Colonic mucosa (tissue), 4 donors: ENCODE data around the gene PIGT. TPM values are rescaled to one million over a fixed set of nuclear protein-coding genes. Genes with fewer than 3 reads are reported as not detected.
A peak's percentile ranks its signal among the peaks of the same experiment; 100 is the strongest.

Experiments used
- DNase-seq: peaks from one replicate; pipeline ENCODE4 v3.0.0-alpha.2; 2020
- H3K27ac ChIP-seq: fragments of 200-600 bp; one replicate; pipeline ENCODE4 v1.8.0; 2021
- H3K27me3 ChIP-seq: fragments of 200-600 bp; one replicate; pipeline ENCODE4 v1.8.0; 2021
- H3K36me3 ChIP-seq: fragments of 200-600 bp; one replicate; pipeline ENCODE4 v1.8.0; 2021
- H3K4me1 ChIP-seq: fragments of 200-600 bp; one replicate; pipeline ENCODE4 v1.8.0; 2021; ENCODE audit warnings: mild to moderate bottlenecking
- H3K4me3 ChIP-seq: fragments of 200-600 bp; one replicate; pipeline ENCODE4 v1.8.0; 2021
- H3K9ac ChIP-seq, 2 donors: one replicate each; pipeline ENCODE4 v1.7.0; 2013; ENCODE audit warnings: control low read depth in 2 of 2, low read depth in 2 of 2, low read length in 2 of 2
- H3K9me3 ChIP-seq: fragments of 200-600 bp; one replicate; pipeline ENCODE4 v1.8.0; 2021
- intact Hi-C: fragments of 100-400 bp; cut with DNase I; formaldehyde crosslinking; loops from one replicate; pipeline ENCODE4 v1.14.1; 2022
- total RNA-seq, 2 donors: library from RNA; stranded (reverse); fragmentation: NEBNext Ultra II Directional in 1 of 2; extraction: Animal tissue kit (Norgen Biotek cat#: 25700) in 1 of 2; gene quantifications; one replicate each; pipeline ENCODE4 v1.2.1, GENCODE V29; 2021
- TF ChIP-seq, protein P1 (sequence below): fragments of 200-600 bp; IDR thresholded peaks from one replicate; pipeline ENCODE4 v1.8.0; 2022; ENCODE audit warnings: antibody characterized with exemption, mild to moderate bottlenecking
- donor health status: healthy.
- donor health status: DM: no; HTN: no; CAD: no.
- donor health status: DM: no; HTN: no; CAD: no.

Gene PIGT
- total RNA-seq, 2 donors from 2014 or later: 129 to 140 TPM

DNA sequence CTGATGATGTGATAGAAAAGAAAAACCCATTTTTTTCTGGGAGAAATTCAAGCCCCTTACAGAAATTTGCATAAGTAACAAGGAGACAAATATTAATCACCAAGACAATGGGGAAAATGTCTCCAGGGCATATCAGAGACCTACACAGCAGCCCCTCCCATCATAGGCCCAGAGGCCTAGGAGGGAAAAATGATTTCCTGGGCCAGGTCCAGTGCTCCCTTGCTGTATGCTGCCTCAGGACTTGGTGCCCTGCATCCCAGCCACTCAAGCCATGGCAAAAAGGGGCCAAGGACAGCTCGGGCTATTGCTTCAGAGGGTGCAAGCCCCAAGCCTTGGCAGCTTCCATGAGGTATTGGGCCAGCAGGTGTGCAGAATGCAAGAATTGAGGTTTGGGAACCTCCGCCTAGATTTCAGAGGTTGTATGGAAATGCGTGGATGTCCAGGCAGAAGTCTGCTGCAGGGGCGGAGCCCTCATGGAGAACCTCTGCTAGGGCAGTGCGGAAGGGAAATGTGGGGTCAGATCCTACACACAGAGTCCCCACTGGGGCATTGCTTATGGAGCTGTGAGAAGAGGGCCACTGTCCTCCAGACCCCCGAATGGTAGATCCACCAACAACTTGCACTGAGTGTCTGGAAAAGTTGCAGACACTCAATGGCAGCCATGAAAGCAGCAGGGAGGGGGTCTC lies 15.5 kb upstream of the PIGT start:
- TF ChIP-seq, protein P1, sequence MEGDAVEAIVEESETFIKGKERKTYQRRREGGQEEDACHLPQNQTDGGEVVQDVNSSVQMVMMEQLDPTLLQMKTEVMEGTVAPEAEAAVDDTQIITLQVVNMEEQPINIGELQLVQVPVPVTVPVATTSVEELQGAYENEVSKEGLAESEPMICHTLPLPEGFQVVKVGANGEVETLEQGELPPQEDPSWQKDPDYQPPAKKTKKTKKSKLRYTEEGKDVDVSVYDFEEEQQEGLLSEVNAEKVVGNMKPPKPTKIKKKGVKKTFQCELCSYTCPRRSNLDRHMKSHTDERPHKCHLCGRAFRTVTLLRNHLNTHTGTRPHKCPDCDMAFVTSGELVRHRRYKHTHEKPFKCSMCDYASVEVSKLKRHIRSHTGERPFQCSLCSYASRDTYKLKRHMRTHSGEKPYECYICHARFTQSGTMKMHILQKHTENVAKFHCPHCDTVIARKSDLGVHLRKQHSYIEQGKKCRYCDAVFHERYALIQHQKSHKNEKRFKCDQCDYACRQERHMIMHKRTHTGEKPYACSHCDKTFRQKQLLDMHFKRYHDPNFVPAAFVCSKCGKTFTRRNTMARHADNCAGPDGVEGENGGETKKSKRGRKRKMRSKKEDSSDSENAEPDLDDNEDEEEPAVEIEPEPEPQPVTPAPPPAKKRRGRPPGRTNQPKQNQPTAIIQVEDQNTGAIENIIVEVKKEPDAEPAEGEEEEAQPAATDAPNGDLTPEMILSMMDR: no peak
- no peak for DNase-seq

DNA sequence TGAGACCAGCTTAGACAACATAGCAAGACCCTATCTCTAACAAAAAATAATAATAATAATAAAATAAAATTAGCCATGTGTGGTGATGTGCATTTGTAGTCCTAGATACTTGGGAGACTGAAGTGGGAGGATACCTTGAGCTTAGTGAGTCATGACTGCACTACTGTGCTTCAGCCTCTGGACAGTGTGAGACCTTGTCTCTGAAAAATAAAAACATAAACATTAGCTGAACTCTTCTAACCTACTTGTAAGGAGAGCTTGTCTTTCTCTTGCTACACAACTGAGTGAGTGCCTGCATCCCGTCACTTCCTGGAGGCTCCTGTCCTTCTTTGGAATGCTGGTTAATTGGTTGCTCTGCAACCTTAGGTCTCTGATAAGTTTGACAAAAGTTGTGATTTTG lies 13.0 kb upstream of the PIGT start:
- Histone ChIP-seq H3K36me3 (no peaks in the 10 kb centered on the region), H3K4me3 (no peak overlapping the region), H3K4me1 (no peaks in the 10 kb centered on the region), H3K9ac (no peak overlapping the region), H3K27ac (no peak overlapping the region), H3K9me3 (no peaks in the 10 kb centered on the region), H3K27me3 (no peaks in the 10 kb centered on the region)
- intact Hi-C loops: no loop called here
- no peak for DNase-seq
- TF ChIP-seq, protein P1: no peak

More for the DNA sequence above, 15.5 kb upstream of the PIGT start:
- intact Hi-C loops: no loop called here
- Histone ChIP-seq H3K36me3 (no peaks in the 10 kb centered on the region), H3K27ac (no peak overlapping the region), H3K4me3 (no peak overlapping the region), H3K4me1 (no peaks in the 10 kb centered on the region), H3K27me3 (no peaks in the 10 kb centered on the region), H3K9ac (no peak overlapping the region), H3K9me3 (no peaks in the 10 kb centered on the region)

DNA sequence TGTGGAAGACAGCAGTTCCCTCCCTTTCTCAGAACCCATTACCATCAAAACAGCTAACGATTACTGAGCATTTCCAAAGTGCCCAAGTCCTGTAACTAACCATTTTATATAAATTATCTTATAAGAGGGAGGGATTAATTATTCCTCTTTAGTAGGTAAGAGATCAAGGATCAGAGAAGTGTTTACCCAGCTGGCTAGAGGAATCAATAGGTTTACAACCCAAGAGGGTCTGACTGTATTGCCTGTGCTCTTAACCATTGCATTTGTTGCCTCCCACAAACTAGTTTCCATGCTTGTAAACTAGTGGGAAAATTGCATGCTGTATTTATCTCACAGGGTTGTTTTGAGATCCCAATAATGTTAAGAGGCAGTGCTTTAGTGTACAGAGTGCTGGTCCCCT lies 11.5 kb upstream of the PIGT start:
- TF ChIP-seq, protein P1: no peak
- no peak for DNase-seq
- intact Hi-C loops: no loop called here

DNA sequence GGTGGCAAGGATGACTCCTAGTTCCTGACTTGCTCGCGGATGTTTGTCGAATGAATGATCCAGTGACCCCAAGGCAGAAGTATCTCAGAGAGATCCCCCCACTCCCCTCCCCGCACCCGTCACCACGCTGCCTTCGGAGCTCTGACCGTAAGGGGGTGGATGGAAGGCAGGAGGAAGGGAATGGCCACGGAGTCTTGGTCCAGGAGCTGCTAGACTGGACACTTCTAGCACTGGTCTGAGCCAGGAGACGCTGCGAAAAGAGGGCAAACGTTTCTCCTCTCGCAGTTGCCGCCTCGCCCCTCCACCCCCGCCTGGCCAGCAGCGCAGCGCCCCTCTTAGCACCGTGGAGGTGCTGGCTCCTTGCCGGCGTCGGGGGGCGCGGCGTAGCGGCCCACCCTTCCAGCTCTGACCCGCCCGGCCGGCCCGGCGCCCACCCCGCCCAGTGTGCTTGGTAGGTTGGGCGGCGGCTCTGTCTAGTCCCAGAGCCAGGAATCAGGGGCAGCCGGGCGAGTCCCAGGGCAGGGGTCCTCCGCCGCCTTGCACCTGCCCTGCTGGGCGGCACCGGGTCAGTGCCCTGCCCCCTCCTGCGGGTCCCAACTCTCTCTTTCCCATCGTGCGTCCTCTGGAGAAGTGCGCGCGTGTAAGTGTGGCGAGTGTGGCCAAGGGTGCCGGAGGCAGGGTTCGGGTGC lies 10.2 kb upstream of the PIGT start:
- DNase-seq: peak; percentile 61
- Histone ChIP-seq H3K9me3 (no peaks in the 10 kb centered on the region), H3K4me3 (peak overlapping the region; percentile 66), H3K36me3 (no peaks in the 10 kb centered on the region), H3K4me1 (peaks cover 15% of the 10 kb centered on the region), H3K27me3 (no peaks in the 10 kb centered on the region), H3K9ac (peak overlapping the region; percentile 93 to 98), H3K27ac (peak overlapping the region; percentile 89)
- intact Hi-C loops: loop anchor here (5.0 kb wide), 1 partner anchor 33 kb away; no protein-coding TSS in a partner anchor
- TF ChIP-seq, protein P1: no peak

More for the DNA sequence above, 11.5 kb upstream of the PIGT start:
- Histone ChIP-seq H3K27ac (no peak overlapping the region), H3K4me1 (peaks cover 5% of the 10 kb centered on the region), H3K9ac (no peak overlapping the region), H3K4me3 (no peak overlapping the region), H3K27me3 (no peaks in the 10 kb centered on the region), H3K36me3 (no peaks in the 10 kb centered on the region), H3K9me3 (no peaks in the 10 kb centered on the region)

DNA sequence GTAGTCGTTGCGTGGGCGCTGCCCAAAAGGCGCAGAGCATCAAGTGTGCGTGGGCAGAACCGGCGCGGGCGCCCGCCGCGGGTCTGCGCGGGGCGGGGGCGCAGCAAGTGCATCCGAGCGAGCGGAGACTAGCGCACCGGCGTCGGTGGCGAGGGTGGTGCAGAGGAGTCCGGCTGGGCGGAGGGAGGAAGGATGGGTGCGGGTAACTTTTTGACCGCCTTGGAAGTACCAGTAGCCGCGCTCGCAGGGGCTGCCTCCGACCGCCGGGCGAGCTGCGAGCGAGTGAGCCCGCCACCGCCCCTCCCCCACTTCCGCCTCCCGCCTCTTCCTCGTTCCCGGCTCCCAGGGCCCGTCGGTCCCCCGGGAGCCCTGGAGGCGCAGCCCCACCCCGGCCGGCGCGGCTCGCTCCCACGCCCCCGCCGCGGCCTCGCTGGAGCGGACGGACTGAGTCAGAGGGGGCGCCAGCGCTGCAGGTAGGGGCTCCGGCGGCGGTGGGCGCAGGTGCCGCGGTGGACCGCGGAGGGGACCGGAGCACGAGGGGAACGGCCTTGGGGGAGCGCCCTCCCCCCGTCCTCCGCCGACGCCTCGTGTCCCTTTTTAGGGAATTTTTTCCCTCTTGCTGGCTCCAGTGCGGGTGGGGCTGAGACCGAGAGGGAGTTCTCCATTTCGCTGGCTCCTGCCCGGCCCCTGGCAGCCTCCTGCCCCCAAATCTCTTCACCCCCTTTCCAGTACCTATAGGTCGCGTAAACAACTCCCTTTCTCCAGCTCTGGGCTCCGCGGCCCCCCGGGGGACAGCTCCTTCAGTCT lies 9.5 kb upstream of the PIGT start:
- Histone ChIP-seq H3K36me3 (no peaks in the 10 kb centered on the region), H3K9ac (peak overlapping the region; percentile 93 to 98), H3K4me3 (peak overlapping the region; percentile 66), H3K27ac (peak overlapping the region; percentile 89), H3K9me3 (no peaks in the 10 kb centered on the region), H3K27me3 (no peaks in the 10 kb centered on the region), H3K4me1 (peaks cover 15% of the 10 kb centered on the region)
- intact Hi-C loops: loop anchor here (5.0 kb wide), 1 partner anchor 34 kb away; no protein-coding TSS in a partner anchor
- DNase-seq: peak; percentile 86
- TF ChIP-seq, protein P1: no peak
